CD4-positive, alpha-beta T cell treated with Interleukin-2 at 100 ng/mL for 4 hours (primary cell): ENCODE results near the gene FAM234A.
"Not testable (repeated sequence)": the region's sequence is repeated elsewhere in the genome, so short reads cannot be mapped to it uniquely, and the experiment has no call there.

Experiments used
- DNase-seq: peaks from one replicate; pipeline ENCODE4 v3.0.0-alpha.2; 2020; ENCODE audit warnings: low spot score

Gene FAM234A

GRCh38 chr16:230949-231348 is 3.7 kb upstream of the FAM234A start:
- DNase-seq = no peak

- DNase-seq = no peak
Observed at GRCh38 chr16:239948-240277, 5.3 kb downstream of the FAM234A start.

DNA sequence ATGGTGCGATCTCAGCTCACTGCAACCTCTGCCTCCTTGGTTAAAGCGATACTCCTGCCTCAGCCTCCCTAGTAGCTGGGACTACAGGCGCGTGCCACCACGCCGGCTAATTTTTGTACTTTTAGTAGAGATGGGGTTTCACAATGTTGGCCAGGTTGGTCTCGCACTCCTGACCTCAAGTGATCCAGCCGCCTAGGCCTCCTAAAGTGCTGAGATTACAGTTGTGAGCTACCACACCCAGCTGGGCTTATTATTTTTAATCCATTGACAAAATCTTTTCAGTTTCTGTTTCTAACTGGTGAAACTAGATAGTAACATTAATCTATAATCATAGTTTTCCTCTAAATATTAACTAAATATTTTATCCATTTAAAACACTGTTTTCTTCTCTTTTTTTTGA is 5.9 kb downstream of the FAM234A start:
- no peak for DNase-seq

DNA sequence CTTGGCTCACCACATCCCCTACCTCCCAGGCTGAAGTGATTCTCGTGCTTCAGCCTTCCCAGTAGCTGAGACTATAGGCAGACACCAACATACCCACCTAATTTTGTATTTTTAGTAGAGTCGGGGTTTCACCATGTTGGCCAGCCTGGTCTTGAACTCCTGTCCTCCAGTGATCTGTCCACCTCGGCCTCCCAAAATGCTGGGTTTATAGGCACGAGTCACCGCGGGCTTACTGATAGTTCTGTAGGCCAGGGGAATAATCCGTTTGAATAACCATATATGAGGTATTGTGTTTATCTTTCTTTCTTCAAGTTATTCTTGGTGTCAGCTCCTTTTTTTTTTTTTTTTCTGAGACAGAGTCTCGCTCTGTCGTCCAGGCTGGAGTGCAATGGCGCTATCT is 7.7 kb downstream of the FAM234A start:
- no peak for DNase-seq

GRCh38 chr16:243348-243747 is 8.7 kb downstream of the FAM234A start:
- DNase-seq = no peak

- no peak for DNase-seq
Observed at GRCh38 chr16:245105-245504, 10.5 kb downstream of the FAM234A start.

GRCh38 chr16:247027-247426 is 12.4 kb downstream of the FAM234A start:
- no peak for DNase-seq

DNA sequence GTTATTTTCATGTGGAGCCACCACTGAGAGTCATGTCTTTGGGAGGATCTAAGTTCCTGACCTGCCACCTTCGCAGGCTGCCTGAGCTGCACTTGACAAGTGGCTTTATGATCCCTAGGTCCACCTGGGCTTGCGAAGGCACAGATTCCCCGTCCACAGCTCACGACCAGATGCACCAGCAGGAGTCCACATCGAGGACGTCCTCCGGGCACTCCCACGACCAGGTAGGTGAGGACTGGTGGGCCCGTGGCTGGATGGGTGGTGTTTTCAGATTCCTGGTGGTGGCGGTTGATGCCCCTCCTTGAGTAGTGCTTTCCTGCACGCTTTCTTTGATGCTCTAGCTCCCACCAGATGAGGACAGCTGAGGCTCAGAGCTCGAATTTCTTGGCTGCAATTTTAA is 14.8 kb downstream of the FAM234A start:
- DNase-seq = no peak

- peak; percentile 21 for DNase-seq
Observed at GRCh38 chr16:252366-253337, 18.0 kb downstream of the FAM234A start.

DNA sequence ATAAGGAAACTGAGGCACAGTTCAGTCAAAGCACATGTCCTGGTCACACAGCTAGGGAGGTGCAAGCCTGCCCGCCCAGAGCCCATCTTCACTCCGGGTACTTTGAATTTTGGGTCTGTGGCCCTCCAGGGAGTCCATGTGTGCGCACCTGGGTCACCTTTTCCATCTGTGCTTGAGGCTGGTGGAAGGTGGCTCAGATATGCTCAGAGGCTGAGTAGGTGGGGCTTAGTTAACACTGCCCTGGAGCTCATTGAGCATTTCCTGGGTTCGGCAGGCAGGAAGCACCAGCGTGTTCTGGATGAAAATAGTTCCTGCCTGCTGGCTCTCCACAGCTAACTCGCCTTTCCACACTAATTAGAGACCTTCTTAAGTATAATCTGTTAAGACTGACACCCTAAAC is 19.2 kb downstream of the FAM234A start:
- DNase-seq = peak; percentile 15

- no peak for DNase-seq
Observed at GRCh38 chr16:254461-254860, 19.8 kb downstream of the FAM234A start.

DNA sequence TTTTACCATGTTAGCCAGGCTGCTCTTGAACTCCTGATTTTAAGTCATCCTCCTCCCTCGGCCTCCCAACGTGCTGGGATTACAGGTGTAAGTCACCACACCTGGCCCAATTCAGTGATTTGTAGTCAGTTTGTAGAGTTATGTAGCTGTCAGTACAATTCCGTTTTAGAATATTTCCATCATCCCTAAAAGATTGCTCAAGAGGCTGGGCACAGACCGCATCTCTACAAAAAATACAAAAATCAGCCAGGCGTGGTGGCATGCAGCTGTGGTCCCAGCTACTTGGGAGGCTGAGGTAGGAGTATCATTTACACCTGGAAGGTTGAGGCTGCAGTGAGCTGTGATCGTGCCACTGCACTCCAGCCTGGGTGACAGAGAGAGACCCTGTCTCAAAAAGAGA is 20.6 kb downstream of the FAM234A start:
- no peak for DNase-seq

GRCh38 chr16:258091-258490 is 23.5 kb downstream of the FAM234A start:
- DNase-seq = not testable (repeated sequence)

DNA sequence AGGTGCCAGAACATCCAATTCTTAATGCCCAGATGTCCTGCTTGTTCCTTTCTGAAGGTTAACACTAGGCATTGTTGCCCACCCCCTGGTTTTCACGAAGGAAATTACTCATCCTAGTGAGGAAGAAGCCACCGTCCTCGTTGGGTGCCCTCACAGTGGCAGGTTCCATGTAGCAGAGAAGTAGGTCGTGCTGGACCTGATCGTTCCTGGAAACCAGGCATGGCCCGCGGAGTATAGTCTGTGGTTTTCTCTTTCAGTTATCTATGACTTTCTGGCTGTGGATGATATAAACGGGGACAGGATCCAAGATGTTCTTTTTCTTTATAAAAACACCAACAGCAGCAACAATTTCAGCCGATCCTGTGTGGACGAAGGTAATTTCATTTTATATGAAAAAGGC is 24.6 kb downstream of the FAM234A start:
- DNase-seq = no peak

- DNase-seq = no peak
Observed at GRCh38 chr16:259814-260253, 25.2 kb downstream of the FAM234A start.

GRCh38 chr16:260326-260725 is 25.7 kb downstream of the FAM234A start:
- no peak for DNase-seq

DNA sequence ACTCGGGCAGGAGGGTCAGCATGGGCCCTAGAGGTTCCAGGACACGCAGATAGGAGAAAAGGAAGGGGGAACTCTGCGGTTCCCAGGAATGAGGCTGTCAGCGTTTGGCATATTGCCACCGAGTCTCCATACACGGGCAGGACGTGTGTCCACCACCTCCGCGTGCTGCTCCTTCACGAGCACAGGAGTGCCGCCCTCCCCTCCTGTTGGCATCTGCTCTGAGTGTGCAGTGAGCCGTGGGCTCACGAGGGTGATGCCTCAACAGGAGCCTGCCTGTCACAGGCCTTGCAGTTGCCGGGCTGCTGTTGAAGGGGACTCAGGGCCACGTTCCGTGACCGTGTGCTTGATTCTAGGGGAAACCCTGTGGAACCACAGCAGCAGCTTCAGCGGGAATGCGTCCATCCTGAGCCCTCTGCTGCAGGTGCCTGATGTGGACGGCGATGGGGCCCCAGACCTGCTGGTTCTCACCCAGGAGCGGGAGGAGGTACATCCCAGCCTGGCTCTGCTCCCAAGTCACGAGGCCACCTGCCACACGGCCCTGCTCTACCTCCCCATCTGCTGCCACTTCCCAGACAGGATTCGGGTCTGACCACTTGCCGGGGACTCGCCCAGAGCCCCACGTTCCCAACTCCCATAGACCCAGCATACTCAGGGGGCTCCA is 26.5 kb downstream of the FAM234A start:
- no peak for DNase-seq

- DNase-seq = no peak
Observed at GRCh38 chr16:262121-262745, 27.6 kb downstream of the FAM234A start.

DNA sequence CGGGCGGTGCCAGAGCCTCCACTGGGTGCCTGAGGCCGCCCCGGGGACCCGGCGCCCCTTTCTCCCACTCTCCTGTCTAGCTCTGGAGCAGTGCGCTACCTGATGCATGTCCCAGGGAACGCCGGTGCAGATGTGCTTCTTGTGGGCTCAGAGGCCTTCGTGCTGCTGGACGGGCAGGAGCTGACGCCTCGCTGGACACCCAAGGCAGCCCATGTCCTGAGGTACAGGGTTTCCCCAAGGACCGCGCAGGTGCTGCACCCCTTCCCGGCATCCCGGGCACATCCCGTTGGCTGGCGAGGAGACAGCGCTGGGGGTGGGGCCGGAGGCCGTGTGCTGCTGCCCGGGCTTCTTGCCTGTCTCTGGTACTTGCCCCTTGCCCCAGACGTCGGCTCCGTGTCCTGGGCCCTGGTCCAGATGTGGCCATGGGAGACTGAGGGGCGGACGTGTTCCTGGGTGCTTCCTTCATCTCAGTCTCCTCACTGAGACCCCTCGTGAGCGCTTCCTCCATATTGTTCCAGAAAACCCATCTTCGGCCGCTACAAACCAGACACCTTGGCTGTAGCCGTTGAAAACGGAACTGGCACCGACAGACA is 28.7 kb downstream of the FAM234A start:
- no peak for DNase-seq

GRCh38 chr16:263944-264343 is 29.3 kb downstream of the FAM234A start:
- DNase-seq = no peak

DNA sequence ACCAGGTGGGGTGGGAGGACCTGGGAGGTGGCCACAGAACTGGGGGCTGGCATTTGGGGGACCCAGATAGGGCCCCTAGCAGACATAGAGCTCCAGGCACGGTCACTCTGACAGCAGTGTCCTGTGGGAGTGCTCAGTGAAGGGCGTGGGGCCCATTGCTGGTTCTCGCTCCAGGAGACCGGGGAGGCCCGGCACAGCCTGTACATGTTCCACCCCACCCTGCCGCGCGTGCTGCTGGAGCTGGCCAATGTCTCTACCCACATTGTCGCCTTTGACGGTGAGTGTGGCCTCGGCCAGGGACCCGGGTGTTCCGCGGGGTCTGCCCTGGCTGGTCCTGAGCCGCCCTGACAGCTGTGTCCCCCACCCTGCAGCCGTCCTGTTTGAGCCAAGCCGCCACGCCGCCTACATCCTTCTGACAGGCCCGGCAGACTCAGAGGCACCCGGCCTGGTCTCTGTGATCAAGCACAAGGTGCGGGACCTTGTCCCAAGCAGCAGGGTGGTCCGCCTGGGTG is 29.9 kb downstream of the FAM234A start:
- DNase-seq = no peak

DNA sequence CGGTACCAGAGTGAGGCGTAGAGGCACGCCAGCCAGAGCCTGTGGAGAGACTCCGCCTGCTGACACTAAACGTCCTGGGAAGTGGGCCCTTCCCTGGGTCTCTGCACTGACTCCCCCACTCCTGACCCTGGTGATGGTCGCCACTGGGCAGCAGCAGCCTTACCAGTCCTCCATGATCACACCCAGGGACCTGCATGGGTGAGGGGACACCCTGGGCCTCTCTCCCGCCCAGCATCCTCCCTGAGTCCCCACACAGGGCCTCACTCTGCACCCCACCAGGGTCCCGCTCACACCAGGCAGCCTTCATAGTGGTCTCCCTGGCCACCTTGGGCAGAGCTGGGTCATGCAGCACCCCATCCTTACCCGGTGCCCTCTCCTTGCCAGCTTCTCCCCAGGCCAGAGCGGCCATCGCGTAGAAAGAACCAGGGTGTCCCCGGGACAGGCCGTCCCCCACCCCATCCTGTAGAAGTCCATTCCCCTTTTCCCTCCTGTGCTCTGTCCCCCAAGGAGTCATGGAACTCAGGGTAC is 30.4 kb downstream of the FAM234A start:
- no peak for DNase-seq
